H9 (cell line): Measurements from ENCODE around the gene PPARA. TPM values are rescaled to one million over a fixed set of nuclear protein-coding genes. Genes with fewer than 3 reads are reported as not detected.

Experiments
- DNase-seq: peaks from one replicate; pipeline ENCODE4 v3.0.0-alpha.2; 2017
- H2AFZ ChIP-seq: one replicate; pipeline ENCODE4 v1.6.1; 2013; ENCODE audit warnings: mild to moderate bottlenecking, low read length, control low read depth, moderate library complexity
- H2AK5ac ChIP-seq: 2 replicates; pipeline ENCODE4 v1.6.1; 2013; ENCODE audit warnings: low read length, control low read depth, mixed read lengths; ENCODE audit not compliant: insufficient read length
- H2BK120ac ChIP-seq: one replicate; pipeline ENCODE4 v1.6.1; 2013; ENCODE audit warnings: low read depth, mild to moderate bottlenecking, low read length, control low read depth, inconsistent platforms; ENCODE audit not compliant: poor library complexity, severe bottlenecking
- H2BK12ac ChIP-seq: 2 replicates; pipeline ENCODE4 v1.6.1; 2013; ENCODE audit warnings: low read length, control low read depth, mixed read lengths, low read depth; ENCODE audit not compliant: insufficient read length
- H2BK15ac ChIP-seq: 2 replicates; pipeline ENCODE4 v1.6.1; 2013; ENCODE audit warnings: low read depth, low read length, control low read depth
- H2BK20ac ChIP-seq: one replicate; pipeline ENCODE4 v1.6.1; 2013; ENCODE audit warnings: low read depth, mild to moderate bottlenecking, low read length, control low read depth, inconsistent platforms; ENCODE audit not compliant: poor library complexity, severe bottlenecking
- H2BK5ac ChIP-seq: 2 replicates; pipeline ENCODE4 v1.6.1; 2013; ENCODE audit warnings: low read length, control low read depth, mixed read lengths; ENCODE audit not compliant: insufficient read length
- H3K14ac ChIP-seq: 2 replicates; pipeline ENCODE4 v1.6.1; 2013; ENCODE audit warnings: low read length, control low read depth; ENCODE audit not compliant: insufficient read depth
- H3K18ac ChIP-seq: 2 replicates; pipeline ENCODE4 v1.6.1; 2013; ENCODE audit warnings: low read depth, mild to moderate bottlenecking, mixed read lengths, low read length, control low read depth; ENCODE audit not compliant: insufficient read length
- H3K23ac ChIP-seq: 2 replicates; pipeline ENCODE4 v1.6.1; 2013; ENCODE audit warnings: low read length, control low read depth, mixed read lengths, low read depth; ENCODE audit not compliant: insufficient read length
- H3K23me2 ChIP-seq: 2 replicates; pipeline ENCODE4 v1.6.1; 2013; ENCODE audit warnings: low read depth, mild to moderate bottlenecking, mixed read lengths, low read length, control low read depth; ENCODE audit not compliant: insufficient read length, poor library complexity, severe bottlenecking
- H3K27ac ChIP-seq: 2 replicates; pipeline ENCODE4 v1.5.1; 2013; ENCODE audit warnings: low read length, control low read depth, mixed read lengths, low read depth; ENCODE audit not compliant: insufficient read length
- H3K27me3 ChIP-seq: 2 replicates; pipeline ENCODE4 v1.6.1; 2013; ENCODE audit warnings: low read length, control low read depth, inconsistent platforms; ENCODE audit not compliant: insufficient read depth
- H3K4ac ChIP-seq: 2 replicates; pipeline ENCODE4 v1.6.1; 2013; ENCODE audit warnings: low read depth, mild to moderate bottlenecking, control low read depth, inconsistent platforms, low read length, moderate library complexity
- H3K4me1 ChIP-seq: 2 replicates; pipeline ENCODE4 v1.6.1; 2013; ENCODE audit warnings: low read length, control low read depth, inconsistent platforms; ENCODE audit not compliant: insufficient read depth
- H3K4me2 ChIP-seq: 2 replicates; pipeline ENCODE4 v1.6.1; 2013; ENCODE audit warnings: low read length, control low read depth, mixed read lengths; ENCODE audit not compliant: insufficient read length, insufficient read depth
- H3K56ac ChIP-seq: 2 replicates; pipeline ENCODE4 v1.6.1; 2013; ENCODE audit warnings: low read depth, mild to moderate bottlenecking, mixed read lengths, low read length, control low read depth; ENCODE audit not compliant: insufficient read length
- H3K79me1 ChIP-seq: 2 replicates; pipeline ENCODE4 v1.6.1; 2013; ENCODE audit warnings: low read depth, mild to moderate bottlenecking, moderate library complexity, low read length, control low read depth, inconsistent platforms; ENCODE audit not compliant: insufficient read depth, poor library complexity, severe bottlenecking
- H3K79me2 ChIP-seq: 2 replicates; pipeline ENCODE4 v1.6.1; 2013; ENCODE audit warnings: low read length, control low read depth, inconsistent platforms; ENCODE audit not compliant: insufficient read depth
- H3K9ac ChIP-seq: 2 replicates; pipeline ENCODE4 v1.6.1; 2013; ENCODE audit warnings: low read length, control low read depth, mixed read lengths; ENCODE audit not compliant: insufficient read length; ENCODE audit errors: extremely low read depth
- H3K9me3 ChIP-seq: one replicate; pipeline ENCODE4 v1.6.1; 2013; ENCODE audit warnings: low read depth, low read length, inconsistent platforms; ENCODE audit not compliant: control insufficient read depth
- H3T11ph ChIP-seq: one replicate; pipeline ENCODE4 v1.6.1; 2013; ENCODE audit warnings: mild to moderate bottlenecking, low read length, control low read depth, inconsistent platforms
- H4K20me1 ChIP-seq: one replicate; pipeline ENCODE4 v1.6.1; 2013; ENCODE audit not compliant: control insufficient read depth, insufficient read length, insufficient read depth
- H4K5ac ChIP-seq: 2 replicates; pipeline ENCODE4 v1.6.1; 2013; ENCODE audit warnings: low read depth, mild to moderate bottlenecking, mixed read lengths, low read length, control low read depth; ENCODE audit not compliant: insufficient read length
- H4K8ac ChIP-seq: replicated peaks from 2 replicates; pipeline ENCODE4 v1.6.1; 2013; ENCODE audit warnings: low read length, control low read depth, mixed read lengths, low read depth; ENCODE audit not compliant: insufficient read length
- H4K91ac ChIP-seq: 2 replicates; pipeline ENCODE4 v1.6.1; 2013; ENCODE audit warnings: low read depth, mild to moderate bottlenecking, moderate library complexity, mixed read lengths, low read length, control low read depth; ENCODE audit not compliant: insufficient read length
- H3K27ac Mint-ChIP-seq, 3 experiments: 2 replicates in 2 of 3; 3 replicates in 1 of 3; pipeline ENCODE4 v1.8.0; 2020 to 2021; ENCODE audit warnings: mixed read lengths in 3 of 3, mild to moderate bottlenecking in 1 of 3, moderate library complexity in 1 of 3
- H3K27me3 Mint-ChIP-seq: 2 replicates; pipeline ENCODE4 v1.8.0; 2021; ENCODE audit warnings: low read depth, mild to moderate bottlenecking, moderate library complexity, mixed read lengths
- H3K36me3 Mint-ChIP-seq, 3 experiments: 2 replicates in 2 of 3; 3 replicates in 1 of 3; pipeline ENCODE4 v1.8.0; 2020 to 2021; ENCODE audit warnings: low read depth in 3 of 3, mixed read lengths in 3 of 3; ENCODE audit not compliant: insufficient read depth in 1 of 3
- H3K4me1 Mint-ChIP-seq, 2 experiments: 2 replicates each; pipeline ENCODE4 v1.8.0; 2020; ENCODE audit warnings: mixed read lengths in 2 of 2
- H3K4me3 Mint-ChIP-seq, 2 experiments: 2 replicates in 1 of 2; 3 replicates in 1 of 2; pipeline ENCODE4 v1.8.0; 2020 to 2021; ENCODE audit warnings: mild to moderate bottlenecking in 2 of 2, mixed read lengths in 2 of 2, moderate library complexity in 1 of 2
- H3K9me3 Mint-ChIP-seq, 2 experiments: 2 replicates in 1 of 2; 3 replicates in 1 of 2; pipeline ENCODE4 v1.8.0; 2020; ENCODE audit warnings: mild to moderate bottlenecking in 2 of 2, mixed read lengths in 2 of 2, moderate library complexity in 1 of 2
- CTCF ChIP-seq: fragments of 200-600 bp; sonication (generic); conservative IDR thresholded peaks from 3 replicates; pipeline ENCODE4 v1.8.0; 2021; ENCODE audit warnings: antibody characterized with exemption, mild to moderate bottlenecking
- WGBS: extraction: QIAGEN DNeasy Blood & Tissue Kit; methylation state at CpG from one replicate; pipeline ENCODE4 v1.1.7; 2013; ENCODE audit warnings: missing lambda C conversion rate, low lambda C conversion rate, mixed read lengths; ENCODE audit not compliant: insufficient read length; ENCODE audit errors: extremely low coverage; 5-methylcytosine and 5-hydroxymethylcytosine counted together
- total RNA-seq: library from RNA; stranded (reverse); gene quantifications from 2 replicates; pipeline ENCODE4 v1.2.1, GENCODE V29; 2021

Gene PPARA
- total RNA-seq, 1 experiment from 2014 or later: 7.3 TPM

- Histone ChIP-seq H2BK12ac (no peak overlapping the region), H3T11ph (no peak overlapping the region), H4K5ac (no peak overlapping the region), H3K9ac (no peak overlapping the region), H2BK5ac (no peak overlapping the region), H3K18ac (no peak overlapping the region), H4K8ac (no peak overlapping the region), H2AFZ (no peak overlapping the region), H3K23me2 (no peaks in the 10 kb centered on the region), H3K23ac (no peak overlapping the region), H3K27me3 (no peaks in the 10 kb centered on the region), H2AK5ac (no peak overlapping the region), H3K4ac (no peak overlapping the region), H3K79me2 (no peaks in the 10 kb centered on the region), H2BK15ac (no peak overlapping the region), H3K9me3 (no peaks in the 10 kb centered on the region), H3K79me1 (no peaks in the 10 kb centered on the region), H4K20me1 (no peaks in the 10 kb centered on the region), H2BK20ac (no peak overlapping the region), H3K27ac (no peak overlapping the region), H3K14ac (no peak overlapping the region), H3K56ac (no peak overlapping the region), H2BK120ac (no peak overlapping the region), H4K91ac (no peak overlapping the region), H3K4me2 (no peak overlapping the region), H3K4me1 (no peaks in the 10 kb centered on the region)
- no peak for TF ChIP-seq CTCF
- no CpG with 5 or more reads among the region's 13 CpGs for WGBS
- H3K4me3 Mint-ChIP-seq: no peak overlapping the region
- H3K9me3 Mint-ChIP-seq: no peaks in the 10 kb centered on the region; a peak in 2 of 5 replicates
- H3K27me3 Mint-ChIP-seq: no peaks in the 10 kb centered on the region
- H3K36me3 Mint-ChIP-seq: no peaks in the 10 kb centered on the region
- H3K27ac Mint-ChIP-seq: peak overlapping the region in 1 of 3 experiments; percentile 21; a peak in 1 of 7 replicates
- no peaks in the 10 kb centered on the region for H3K4me1 Mint-ChIP-seq
- no peak for DNase-seq
Measured at GRCh38 chr22:46230262-46230901, 80.1 kb downstream of the PPARA start.
